Muscle of leg (tissue), 11 donors: ENCODE data around the gene IREB2. TPM values are rescaled to one million over a fixed set of nuclear protein-coding genes. Genes with fewer than 3 reads are reported as not detected.

Experiments
- DNase-seq: peaks from one replicate; pipeline ENCODE4 v3.0.0; 2013
- H3K27ac ChIP-seq: one replicate; pipeline ENCODE4 v1.5.1; 2013; ENCODE audit warnings: mild to moderate bottlenecking, low read length, control low read depth
- H3K27me3 ChIP-seq: one replicate; pipeline ENCODE4 v1.6.1; 2013; ENCODE audit warnings: low read length; ENCODE audit not compliant: control insufficient read depth, insufficient read depth
- H3K36me3 ChIP-seq: one replicate; pipeline ENCODE4 v1.6.1; 2013; ENCODE audit warnings: low read length; ENCODE audit not compliant: control insufficient read depth, insufficient read depth
- H3K4me1 ChIP-seq: one replicate; pipeline ENCODE4 v1.6.1; 2013; ENCODE audit warnings: low read length; ENCODE audit not compliant: control insufficient read depth, insufficient read depth
- H3K4me3 ChIP-seq: one replicate; pipeline ENCODE4 v1.5.1; 2013; ENCODE audit warnings: low read length, control low read depth
- H3K9me3 ChIP-seq: replicated peaks from 2 replicates; pipeline ENCODE4 v1.6.1; 2013; ENCODE audit warnings: low read depth, low read length; ENCODE audit not compliant: control insufficient read depth
- WGBS: methylation state at CpG from one replicate; pipeline ENCODE4 v1.1.5; 2013; ENCODE audit warnings: missing lambda C conversion rate; ENCODE audit not compliant: insufficient coverage; 5-methylcytosine and 5-hydroxymethylcytosine counted together
- polyA plus RNA-seq, 8 donors: library from polyadenylated mRNA; unstranded; fragments of 120-200 nt; gene quantifications; one replicate each; pipeline versions ENCODE4 v1.2.1 to v1.2.3, GENCODE V29; 2013; ENCODE audit warnings: inconsistent platforms in 1 of 8, low replicate concordance in 1 of 8; ENCODE audit not compliant: insufficient read length in 8 of 8, insufficient read depth in 1 of 8
- total RNA-seq: library from RNA; stranded (reverse); fragments of 120-200 nt; gene quantifications from one replicate; pipeline ENCODE4 v1.2.4, GENCODE V29; 2013

IREB2 gene
- total and polyA plus RNA-seq, 9 donors, result 28.4 to 44.0 (median 37.7) TPM

GRCh38 chr15:78405336-78405924 is 32.6 kb upstream of the IREB2 start:
- H3K27ac ChIP-seq, result no peak overlapping the region
- no peak for DNase-seq
- no peaks in the 10 kb centered on the region for H3K36me3 ChIP-seq
- H3K27me3 ChIP-seq, result peaks cover 11% of the 10 kb centered on the region
- H3K9me3 ChIP-seq, result no peaks in the 10 kb centered on the region
- no peak overlapping the region for H3K4me3 ChIP-seq
- no peaks in the 10 kb centered on the region for H3K4me1 ChIP-seq
- 50% methylated on average over 26 of the region's 26 CpGs for WGBS

- 42% methylated on average over 7 of the region's 8 CpGs for WGBS
Observed at GRCh38 chr15:78406016-78406585, 31.9 kb upstream of the IREB2 start.

GRCh38 chr15:78407608-78408354 is 30.2 kb upstream of the IREB2 start:
- Histone ChIP-seq H3K27ac (no peak overlapping the region), H3K9me3 (no peaks in the 10 kb centered on the region), H3K36me3 (no peaks in the 10 kb centered on the region), H3K4me3 (no peak overlapping the region), H3K27me3 (peaks cover 6% of the 10 kb centered on the region), H3K4me1 (no peaks in the 10 kb centered on the region)
- no peak for DNase-seq
- 44% methylated on average over 2 of the region's 6 CpGs for WGBS

More at GRCh38 chr15:78406016-78406585, 31.9 kb upstream of the IREB2 start:
- Histone ChIP-seq H3K4me1 (no peaks in the 10 kb centered on the region), H3K27me3 (peaks cover 11% of the 10 kb centered on the region), H3K36me3 (no peaks in the 10 kb centered on the region), H3K9me3 (no peaks in the 10 kb centered on the region), H3K4me3 (no peak overlapping the region), H3K27ac (no peak overlapping the region)
- DNase-seq, result no peak

GRCh38 chr15:78408355-78408640 is 29.7 kb upstream of the IREB2 start:
- Histone ChIP-seq H3K4me3 (no peak overlapping the region), H3K27me3 (peaks cover 6% of the 10 kb centered on the region), H3K4me1 (no peaks in the 10 kb centered on the region), H3K36me3 (no peaks in the 10 kb centered on the region), H3K27ac (no peak overlapping the region), H3K9me3 (no peaks in the 10 kb centered on the region)
- DNase-seq, result no peak
- WGBS, result 0% methylated on average over 1 of the region's 4 CpGs

GRCh38 chr15:78408961-78409360 is 29.1 kb upstream of the IREB2 start:
- no peak overlapping the region for H3K4me3 ChIP-seq
- H3K36me3 ChIP-seq, result no peaks in the 10 kb centered on the region
- 20% methylated on average over 1 of the region's 2 CpGs for WGBS
- H3K9me3 ChIP-seq, result no peaks in the 10 kb centered on the region
- peaks cover 6% of the 10 kb centered on the region for H3K27me3 ChIP-seq
- H3K4me1 ChIP-seq, result no peaks in the 10 kb centered on the region
- H3K27ac ChIP-seq, result no peak overlapping the region
- no peak for DNase-seq

- Histone ChIP-seq H3K9me3 (no peaks in the 10 kb centered on the region), H3K4me3 (no peak overlapping the region), H3K27me3 (no peaks in the 10 kb centered on the region), H3K27ac (no peak overlapping the region), H3K36me3 (no peaks in the 10 kb centered on the region), H3K4me1 (no peaks in the 10 kb centered on the region)
- no peak for DNase-seq
- 67% methylated on average over 1 of the region's 1 CpG for WGBS
Observed at GRCh38 chr15:78411061-78411460, 27.0 kb upstream of the IREB2 start.

GRCh38 chr15:78414621-78415250 is 23.3 kb upstream of the IREB2 start:
- no CpG with 5 or more reads among the region's 3 CpGs for WGBS
- H3K27me3 ChIP-seq, result no peaks in the 10 kb centered on the region
- no peaks in the 10 kb centered on the region for H3K9me3 ChIP-seq
- DNase-seq, result no peak
- H3K4me3 ChIP-seq, result no peak overlapping the region
- no peaks in the 10 kb centered on the region for H3K4me1 ChIP-seq
- no peak overlapping the region for H3K27ac ChIP-seq
- no peaks in the 10 kb centered on the region for H3K36me3 ChIP-seq

- no peaks in the 10 kb centered on the region for H3K4me1 ChIP-seq
- H3K9me3 ChIP-seq, result no peaks in the 10 kb centered on the region
- no peak overlapping the region for H3K27ac ChIP-seq
- no peak overlapping the region for H3K4me3 ChIP-seq
- 61% methylated on average over 2 of the region's 4 CpGs for WGBS
- no peaks in the 10 kb centered on the region for H3K36me3 ChIP-seq
- H3K27me3 ChIP-seq, result no peaks in the 10 kb centered on the region
- DNase-seq, result peak; percentile 75
Observed at GRCh38 chr15:78415284-78415683, 22.7 kb upstream of the IREB2 start.

- Histone ChIP-seq H3K27me3 (peaks cover 4% of the 10 kb centered on the region), H3K4me1 (peaks cover 2% of the 10 kb centered on the region), H3K9me3 (no peaks in the 10 kb centered on the region), H3K4me3 (no peak overlapping the region), H3K36me3 (no peaks in the 10 kb centered on the region), H3K27ac (no peak overlapping the region)
- DNase-seq, result no peak
- WGBS, result 80% methylated on average over 5 of the region's 8 CpGs
Observed at GRCh38 chr15:78417754-78418630, 20.0 kb upstream of the IREB2 start.
